ENCODE measurements around the gene DMBX1. TPM values are rescaled to one million over a fixed set of nuclear protein-coding genes. Genes with fewer than 3 reads are reported as not detected.

DMBX1 gene
- total and polyA plus RNA-seq, 9 of the 15 experiments (the other 6 are each of a cell fraction or from before 2014, with no cell fraction given) = 0.25 to 4.3 (median 1.0) TPM

DNA sequence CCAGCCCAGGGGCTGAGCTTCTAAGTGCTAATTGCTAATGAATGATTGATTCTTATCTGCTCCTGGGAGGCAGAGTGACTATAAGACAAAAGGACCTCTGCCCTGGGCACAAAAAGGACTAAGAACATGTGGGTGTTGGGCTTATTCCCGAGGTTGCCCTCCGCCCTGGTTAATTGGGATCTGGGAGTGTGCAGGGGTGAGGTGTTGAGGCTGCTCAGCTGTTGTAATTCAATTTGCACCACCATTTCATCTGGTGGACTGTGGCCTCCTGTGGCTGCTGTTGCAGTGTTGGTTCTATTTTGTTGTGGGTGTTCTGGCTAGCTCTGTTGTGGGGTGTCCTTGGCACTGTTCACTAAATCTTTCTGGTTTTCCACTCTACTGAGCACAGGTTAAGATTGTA lies 48.5 kb downstream of the DMBX1 start:
- FAIRE-seq (no peak), ATAC-seq (no peak), DNase-seq (ENCODE audit: extremely low read depth in 1 of 4, low spot score in 3 of 4) (no peak)
- H4K20me1 ChIP-seq (replicated peaks; ENCODE audit: control insufficient read depth, insufficient read depth, low read length) = no peaks in the 10 kb centered on the region
- peaks cover 3 to 10% of the 10 kb centered on the region in 2 experiments; a peak in 3 of 5 replicates for H3K4me1 ChIP-seq (replicated peaks in 1 of 2; ENCODE audit: control insufficient read depth in 2 of 2, insufficient read depth in 2 of 2, low read length in 2 of 2)
- 39% methylated on average over 2 of the region's 2 CpGs for WGBS (ENCODE audit: insufficient coverage, low coverage, missing lambda C conversion rate)
- H3K9ac ChIP-seq (ENCODE audit: insufficient read depth in 1 of 2, low read depth in 2 of 2, low read length in 2 of 2) = no peak overlapping the region
- in situ Hi-C loops (cut with MboI) = loop anchor here (5.0 kb wide), 1 partner anchor 131 kb away; no protein-coding TSS in a partner anchor
- H3K27ac ChIP-seq (ENCODE audit: extremely low read depth, low read depth, low read length) = no peak overlapping the region
- no peaks in the 10 kb centered on the region for H3K36me3 ChIP-seq (ENCODE audit: control insufficient read depth, insufficient read depth, low read length)
- TF ChIP-seq MCM7 (IDR thresholded peaks at IDR 0.05) = no peak
- no peak for TF ChIP-seq ESRRA (IDR thresholded peaks at IDR 0.05; ENCODE audit: borderline replicate concordance, low read depth)
- TF ChIP-seq, protein P1, sequence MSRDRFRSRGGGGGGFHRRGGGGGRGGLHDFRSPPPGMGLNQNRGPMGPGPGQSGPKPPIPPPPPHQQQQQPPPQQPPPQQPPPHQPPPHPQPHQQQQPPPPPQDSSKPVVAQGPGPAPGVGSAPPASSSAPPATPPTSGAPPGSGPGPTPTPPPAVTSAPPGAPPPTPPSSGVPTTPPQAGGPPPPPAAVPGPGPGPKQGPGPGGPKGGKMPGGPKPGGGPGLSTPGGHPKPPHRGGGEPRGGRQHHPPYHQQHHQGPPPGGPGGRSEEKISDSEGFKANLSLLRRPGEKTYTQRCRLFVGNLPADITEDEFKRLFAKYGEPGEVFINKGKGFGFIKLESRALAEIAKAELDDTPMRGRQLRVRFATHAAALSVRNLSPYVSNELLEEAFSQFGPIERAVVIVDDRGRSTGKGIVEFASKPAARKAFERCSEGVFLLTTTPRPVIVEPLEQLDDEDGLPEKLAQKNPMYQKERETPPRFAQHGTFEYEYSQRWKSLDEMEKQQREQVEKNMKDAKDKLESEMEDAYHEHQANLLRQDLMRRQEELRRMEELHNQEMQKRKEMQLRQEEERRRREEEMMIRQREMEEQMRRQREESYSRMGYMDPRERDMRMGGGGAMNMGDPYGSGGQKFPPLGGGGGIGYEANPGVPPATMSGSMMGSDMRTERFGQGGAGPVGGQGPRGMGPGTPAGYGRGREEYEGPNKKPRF (IDR thresholded peaks at IDR 0.05; ENCODE audit: low read depth, low read length) = no peak
- TF ChIP-seq, protein P2, sequence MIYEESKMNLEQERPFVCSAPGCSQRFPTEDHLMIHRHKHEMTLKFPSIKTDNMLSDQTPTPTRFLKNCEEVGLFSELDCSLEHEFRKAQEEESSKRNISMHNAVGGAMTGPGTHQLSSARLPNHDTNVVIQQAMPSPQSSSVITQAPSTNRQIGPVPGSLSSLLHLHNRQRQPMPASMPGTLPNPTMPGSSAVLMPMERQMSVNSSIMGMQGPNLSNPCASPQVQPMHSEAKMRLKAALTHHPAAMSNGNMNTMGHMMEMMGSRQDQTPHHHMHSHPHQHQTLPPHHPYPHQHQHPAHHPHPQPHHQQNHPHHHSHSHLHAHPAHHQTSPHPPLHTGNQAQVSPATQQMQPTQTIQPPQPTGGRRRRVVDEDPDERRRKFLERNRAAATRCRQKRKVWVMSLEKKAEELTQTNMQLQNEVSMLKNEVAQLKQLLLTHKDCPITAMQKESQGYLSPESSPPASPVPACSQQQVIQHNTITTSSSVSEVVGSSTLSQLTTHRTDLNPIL (CRISPR knock-in tag; IDR thresholded peaks at IDR 0.05) = no peak
- H3K9me3 ChIP-seq (replicated peaks; ENCODE audit: control insufficient read depth, insufficient read depth, low read depth, low read length) = no peaks in the 10 kb centered on the region
- H3K27me3 ChIP-seq (ENCODE audit: control insufficient read depth in 2 of 2, insufficient read depth in 2 of 2, low read length in 2 of 2) = no peaks in the 10 kb centered on the region
- ChIA-PET CTCF (ENCODE audit: low intra/inter-chr PET ratio) (interaction anchor here (1.3 kb wide), 1 partner anchor 60 kb away, joined by 3 read pairs; no protein-coding TSS in a partner anchor), POLR2A (interaction anchor here (0.5 to 0.6 kb wide), 2 partner anchors 117 to 198 kb away, joined by 3 to 4 read pairs; no protein-coding TSS in a partner anchor)
- intact Hi-C loops (cut with micrococcal nuclease) = no loop called here
- H2AFZ ChIP-seq (ENCODE audit: low read depth, low read length) = no peak overlapping the region
- no peaks in the 10 kb centered on the region for H3K79me2 ChIP-seq (ENCODE audit: control insufficient read depth, insufficient read depth, low read length)
- BruUV-seq (replicated peaks) = no TSS peak
- H3K4me2 ChIP-seq (ENCODE audit: insufficient read depth, low read length) = no peak overlapping the region
- no peaks in the 10 kb centered on the region for H3K9me1 ChIP-seq (ENCODE audit: control insufficient read depth, insufficient read depth, low read length)
- no peak overlapping the region for H3K4me3 ChIP-seq

Other genes with a start within 250 kb of the DMBX1 start
Only the 7 nearest of the 11 such genes appear.
- 33.4 and 37.0 TPM in 2 replicates for gene NSUN4, start 149.0 kb upstream of the DMBX1 start, total RNA-seq (2014; rRNA removed)
- 34.1 and 39.0 TPM in 2 replicates for gene NSUN4, start 149.0 kb upstream of the DMBX1 start, total RNA-seq (2014; rRNA removed; fragmentation: Illumina TruSeq; extraction: Trizol)
- 33.8 and 34.2 TPM in 2 replicates for gene NSUN4, start 149.0 kb upstream of the DMBX1 start, total RNA-seq (2015; rRNA removed; fragmentation: Illumina TruSeq; extraction: Trizol)
- gene NSUN4, start 149.0 kb upstream of the DMBX1 start, total RNA-seq (2021) = 43.3 and 44.4 TPM in 2 replicates
- gene NSUN4, start 149.0 kb upstream of the DMBX1 start, polyA plus RNA-seq (2011; rRNA removed) = 60.2 and 65.6 TPM in 2 replicates
- 47.8 and 47.9 TPM in 2 replicates for gene NSUN4, start 149.0 kb upstream of the DMBX1 start, polyA plus RNA-seq (2014; fragmentation: Illumina TruSeq; extraction: Trizol)
- 10 to 100 TPM; 47.3 to 54.9 TPM for gene NSUN4, start 149.0 kb upstream of the DMBX1 start, polyA plus RNA-seq (2014; fragmentation: Nextera tagmentation; extraction: Ambion mirVana)
- 43.5 and 46.3 TPM in 2 replicates for gene NSUN4, start 149.0 kb upstream of the DMBX1 start, polyA plus RNA-seq (2014; rRNA removed)
- gene FAAH, start 95.5 kb upstream of the DMBX1 start, total RNA-seq (2014; rRNA removed) = 0.32 and 0.33 TPM in 2 replicates
- gene FAAH, start 95.5 kb upstream of the DMBX1 start, total RNA-seq (2014; rRNA removed; fragmentation: Illumina TruSeq; extraction: Trizol) = 0.25 and 0.32 TPM in 2 replicates
- 0.23 and 0.36 TPM in 2 replicates for gene FAAH, start 95.5 kb upstream of the DMBX1 start, total RNA-seq (2015; rRNA removed; fragmentation: Illumina TruSeq; extraction: Trizol)
- 0.71 and 0.81 TPM in 2 replicates for gene FAAH, start 95.5 kb upstream of the DMBX1 start, total RNA-seq (2021)
- gene FAAH, start 95.5 kb upstream of the DMBX1 start, polyA plus RNA-seq (2011; rRNA removed) = 0.29 and 1.6 TPM in 2 replicates
- 0.17 and 0.52 TPM in 2 replicates for gene FAAH, start 95.5 kb upstream of the DMBX1 start, polyA plus RNA-seq (2014; fragmentation: Illumina TruSeq; extraction: Trizol)
- under 1 TPM; 0.06 TPM for gene FAAH, start 95.5 kb upstream of the DMBX1 start, polyA plus RNA-seq (2014; fragmentation: Nextera tagmentation; extraction: Ambion mirVana)
- gene FAAH, start 95.5 kb upstream of the DMBX1 start, polyA plus RNA-seq (2014; rRNA removed) = 0.13 and 1.1 TPM in 2 replicates
- not detected in 2 replicates for gene KNCN, start 61.8 kb downstream of the DMBX1 start, total RNA-seq (2014; rRNA removed)
- not detected in 2 replicates for gene KNCN, start 61.8 kb downstream of the DMBX1 start, total RNA-seq (2014; rRNA removed; fragmentation: Illumina TruSeq; extraction: Trizol)
- gene KNCN, start 61.8 kb downstream of the DMBX1 start, total RNA-seq (2015; rRNA removed; fragmentation: Illumina TruSeq; extraction: Trizol) = not detected in 2 replicates
- not detected in 2 replicates for gene KNCN, start 61.8 kb downstream of the DMBX1 start, total RNA-seq (2021)
- not detected in 2 replicates for gene KNCN, start 61.8 kb downstream of the DMBX1 start, polyA plus RNA-seq (2011; rRNA removed)
- not detected in 2 replicates for gene KNCN, start 61.8 kb downstream of the DMBX1 start, polyA plus RNA-seq (2014; fragmentation: Illumina TruSeq; extraction: Trizol)
- not detected for gene KNCN, start 61.8 kb downstream of the DMBX1 start, polyA plus RNA-seq (2014; fragmentation: Nextera tagmentation; extraction: Ambion mirVana)
- not detected in 2 replicates for gene KNCN, start 61.8 kb downstream of the DMBX1 start, polyA plus RNA-seq (2014; rRNA removed)
- gene MKNK1, start 114.4 kb downstream of the DMBX1 start, total RNA-seq (2014; rRNA removed) = 27.7 and 33.3 TPM in 2 replicates
- 43.7 and 49.4 TPM in 2 replicates for gene MKNK1, start 114.4 kb downstream of the DMBX1 start, total RNA-seq (2014; rRNA removed; fragmentation: Illumina TruSeq; extraction: Trizol)
- gene MKNK1, start 114.4 kb downstream of the DMBX1 start, total RNA-seq (2015; rRNA removed; fragmentation: Illumina TruSeq; extraction: Trizol) = 33.7 and 42.9 TPM in 2 replicates
- 36.5 and 41.7 TPM in 2 replicates for gene MKNK1, start 114.4 kb downstream of the DMBX1 start, total RNA-seq (2021)
- gene MKNK1, start 114.4 kb downstream of the DMBX1 start, polyA plus RNA-seq (2011; rRNA removed) = 45.0 and 45.8 TPM in 2 replicates
- gene MKNK1, start 114.4 kb downstream of the DMBX1 start, polyA plus RNA-seq (2014; fragmentation: Illumina TruSeq; extraction: Trizol) = 40.4 and 42.1 TPM in 2 replicates
- gene MKNK1, start 114.4 kb downstream of the DMBX1 start, polyA plus RNA-seq (2014; fragmentation: Nextera tagmentation; extraction: Ambion mirVana) = 10 to 100 TPM; 44.7 to 46.0 TPM
- gene MKNK1, start 114.4 kb downstream of the DMBX1 start, polyA plus RNA-seq (2014; rRNA removed) = 50.8 and 51.3 TPM in 2 replicates
- gene MOB3C, start 127.0 kb downstream of the DMBX1 start, total RNA-seq (2014; rRNA removed) = 3.6 and 3.7 TPM in 2 replicates
- gene MOB3C, start 127.0 kb downstream of the DMBX1 start, total RNA-seq (2014; rRNA removed; fragmentation: Illumina TruSeq; extraction: Trizol) = 3.5 and 3.9 TPM in 2 replicates
- gene MOB3C, start 127.0 kb downstream of the DMBX1 start, total RNA-seq (2015; rRNA removed; fragmentation: Illumina TruSeq; extraction: Trizol) = 3.5 and 3.6 TPM in 2 replicates
- gene MOB3C, start 127.0 kb downstream of the DMBX1 start, total RNA-seq (2021) = 5.1 and 5.2 TPM in 2 replicates
- gene MOB3C, start 127.0 kb downstream of the DMBX1 start, polyA plus RNA-seq (2011; rRNA removed) = 6.2 and 7.5 TPM in 2 replicates
- gene MOB3C, start 127.0 kb downstream of the DMBX1 start, polyA plus RNA-seq (2014; fragmentation: Illumina TruSeq; extraction: Trizol) = 4.4 and 4.9 TPM in 2 replicates
- gene MOB3C, start 127.0 kb downstream of the DMBX1 start, polyA plus RNA-seq (2014; fragmentation: Nextera tagmentation; extraction: Ambion mirVana) = 1 to 10 TPM; 1.0 to 1.1 TPM
- 3.4 and 4.1 TPM in 2 replicates for gene MOB3C, start 127.0 kb downstream of the DMBX1 start, polyA plus RNA-seq (2014; rRNA removed)
- gene ATPAF1, start 178.5 kb downstream of the DMBX1 start, total RNA-seq (2014; rRNA removed) = 23.4 and 26.5 TPM in 2 replicates
- gene ATPAF1, start 178.5 kb downstream of the DMBX1 start, total RNA-seq (2014; rRNA removed; fragmentation: Illumina TruSeq; extraction: Trizol) = 27.4 and 33.7 TPM in 2 replicates
- 27.0 and 28.4 TPM in 2 replicates for gene ATPAF1, start 178.5 kb downstream of the DMBX1 start, total RNA-seq (2015; rRNA removed; fragmentation: Illumina TruSeq; extraction: Trizol)
- 24.2 and 27.3 TPM in 2 replicates for gene ATPAF1, start 178.5 kb downstream of the DMBX1 start, total RNA-seq (2021)
- gene ATPAF1, start 178.5 kb downstream of the DMBX1 start, polyA plus RNA-seq (2011; rRNA removed) = 50.1 and 56.2 TPM in 2 replicates
- gene ATPAF1, start 178.5 kb downstream of the DMBX1 start, polyA plus RNA-seq (2014; fragmentation: Illumina TruSeq; extraction: Trizol) = 37.9 and 44.9 TPM in 2 replicates
- 1 to 10 TPM; 6.3 to 9.2 TPM for gene ATPAF1, start 178.5 kb downstream of the DMBX1 start, polyA plus RNA-seq (2014; fragmentation: Nextera tagmentation; extraction: Ambion mirVana)
- 35.6 and 36.8 TPM in 2 replicates for gene ATPAF1, start 178.5 kb downstream of the DMBX1 start, polyA plus RNA-seq (2014; rRNA removed)
- gene TEX38, start 182.0 kb downstream of the DMBX1 start, total RNA-seq (2014; rRNA removed) = not detected in 2 replicates
- not detected in 2 replicates for gene TEX38, start 182.0 kb downstream of the DMBX1 start, total RNA-seq (2014; rRNA removed; fragmentation: Illumina TruSeq; extraction: Trizol)
- not detected in 2 replicates for gene TEX38, start 182.0 kb downstream of the DMBX1 start, total RNA-seq (2015; rRNA removed; fragmentation: Illumina TruSeq; extraction: Trizol)
- gene TEX38, start 182.0 kb downstream of the DMBX1 start, total RNA-seq (2021) = not detected in 2 replicates
- not detected in 2 replicates for gene TEX38, start 182.0 kb downstream of the DMBX1 start, polyA plus RNA-seq (2011; rRNA removed)
- gene TEX38, start 182.0 kb downstream of the DMBX1 start, polyA plus RNA-seq (2014; fragmentation: Illumina TruSeq; extraction: Trizol) = not detected in 2 replicates
- not detected for gene TEX38, start 182.0 kb downstream of the DMBX1 start, polyA plus RNA-seq (2014; fragmentation: Nextera tagmentation; extraction: Ambion mirVana)
- gene TEX38, start 182.0 kb downstream of the DMBX1 start, polyA plus RNA-seq (2014; rRNA removed) = not detected in 2 replicates